Measurements from ENCODE around the gene DHX15. TPM values are rescaled to one million over a fixed set of nuclear protein-coding genes. Genes with fewer than 3 reads are reported as not detected.

The DHX15 gene
- total RNA-seq, 1 donor from 2014 or later = 181 TPM

GRCh38 chr4:24607334-24607733, 23.0 kb upstream of the DHX15 start:
- no peak overlapping the region for H3K4me3 ChIP-seq (ENCODE audit: low read depth, low read length)
- no peak for TF ChIP-seq CTCF (IDR thresholded peaks at IDR 0.05; ENCODE audit: insufficient read depth, low read length, severe bottlenecking)
- DNase-seq (ENCODE audit: low read depth) = no peak
- H3K27me3 ChIP-seq (ENCODE audit: control insufficient read depth, insufficient read depth, low read length) = no peaks in the 10 kb centered on the region
- FAIRE-seq = no peak
- no peaks in the 10 kb centered on the region for H3K36me3 ChIP-seq (ENCODE audit: control insufficient read depth, insufficient read depth, low read length)

GRCh38 chr4:24605216-24605615, 20.9 kb upstream of the DHX15 start:
- no peak for FAIRE-seq
- Histone ChIP-seq H3K27me3 (ENCODE audit: control insufficient read depth, insufficient read depth, low read length) (no peaks in the 10 kb centered on the region), H3K4me3 (ENCODE audit: low read depth, low read length) (no peak overlapping the region), H3K36me3 (ENCODE audit: control insufficient read depth, insufficient read depth, low read length) (no peaks in the 10 kb centered on the region)
- DNase-seq (ENCODE audit: low read depth) = no peak
- no peak for TF ChIP-seq CTCF (IDR thresholded peaks at IDR 0.05; ENCODE audit: insufficient read depth, low read length, severe bottlenecking)

GRCh38 chr4:24604558-24605214, 20.3 kb upstream of the DHX15 start:
- FAIRE-seq = peak; percentile 62
- DNase-seq (ENCODE audit: low read depth) = peak; percentile 95
- TF ChIP-seq CTCF (IDR thresholded peaks at IDR 0.05; ENCODE audit: insufficient read depth, low read length, severe bottlenecking) = no peak

GRCh38 chr4:24603343-24603742, 19.0 kb upstream of the DHX15 start:
- TF ChIP-seq CTCF (IDR thresholded peaks at IDR 0.05; ENCODE audit: insufficient read depth, low read length, severe bottlenecking) = no peak
- no peaks in the 10 kb centered on the region for H3K36me3 ChIP-seq (ENCODE audit: control insufficient read depth, insufficient read depth, low read length)
- FAIRE-seq (no peak), DNase-seq (ENCODE audit: low read depth) (no peak)
- no peak overlapping the region for H3K4me3 ChIP-seq (ENCODE audit: low read depth, low read length)
- H3K27me3 ChIP-seq (ENCODE audit: control insufficient read depth, insufficient read depth, low read length) = no peaks in the 10 kb centered on the region

More at GRCh38 chr4:24604558-24605214, 20.3 kb upstream of the DHX15 start:
- no peaks in the 10 kb centered on the region for H3K27me3 ChIP-seq (ENCODE audit: control insufficient read depth, insufficient read depth, low read length)
- H3K4me3 ChIP-seq (ENCODE audit: low read depth, low read length) = no peak overlapping the region
- H3K36me3 ChIP-seq (ENCODE audit: control insufficient read depth, insufficient read depth, low read length) = no peaks in the 10 kb centered on the region

GRCh38 chr4:24601121-24601520, 16.8 kb upstream of the DHX15 start:
- Histone ChIP-seq H3K4me3 (ENCODE audit: low read depth, low read length) (no peak overlapping the region), H3K27me3 (ENCODE audit: control insufficient read depth, insufficient read depth, low read length) (no peaks in the 10 kb centered on the region), H3K36me3 (ENCODE audit: control insufficient read depth, insufficient read depth, low read length) (no peaks in the 10 kb centered on the region)
- TF ChIP-seq CTCF (IDR thresholded peaks at IDR 0.05; ENCODE audit: insufficient read depth, low read length, severe bottlenecking) = no peak
- no peak for FAIRE-seq
- DNase-seq (ENCODE audit: low read depth) = no peak

GRCh38 chr4:24599275-24599674, 14.9 kb upstream of the DHX15 start:
- FAIRE-seq (no peak), DNase-seq (ENCODE audit: low read depth) (no peak)
- Histone ChIP-seq H3K27me3 (ENCODE audit: control insufficient read depth, insufficient read depth, low read length) (no peaks in the 10 kb centered on the region), H3K36me3 (ENCODE audit: control insufficient read depth, insufficient read depth, low read length) (no peaks in the 10 kb centered on the region), H3K4me3 (ENCODE audit: low read depth, low read length) (no peak overlapping the region)
- TF ChIP-seq CTCF (IDR thresholded peaks at IDR 0.05; ENCODE audit: insufficient read depth, low read length, severe bottlenecking) = no peak
